SU-DHL-6 (cell line): ENCODE data around the gene C6orf62.
"Not testable (repeated sequence)": the region's sequence is repeated elsewhere in the genome, so short reads cannot be mapped to it uniquely, and the experiment has no call there.

Source experiments
- H2AFZ ChIP-seq: fragments of 200-600 bp; sonication (generic); 2 replicates; pipeline ENCODE4 v1.6.1; 2014; ENCODE audit warnings: low read depth, mild to moderate bottlenecking, moderate library complexity, mixed read lengths, antibody characterized with exemption, low read length; ENCODE audit not compliant: severe bottlenecking
- H3F3A ChIP-seq: fragments of 200-600 bp; shearing (Covaris generic); 2 replicates; pipeline ENCODE4 v1.6.0; 2016; ENCODE audit warnings: antibody characterized with exemption, mild to moderate bottlenecking; ENCODE audit not compliant: insufficient read depth
- H3K27ac ChIP-seq: fragments of 200-600 bp; sonication (generic); 2 replicates; pipeline ENCODE4 v1.5.1; 2016; ENCODE audit warnings: low read depth, mild to moderate bottlenecking, low read length, moderate library complexity, mixed read lengths
- H3K27me3 ChIP-seq: fragments of 200-600 bp; sonication (generic), shearing (Covaris generic); 2 replicates; pipeline ENCODE4 v1.6.0; 2014; ENCODE audit warnings: mild to moderate bottlenecking, low read length
- H3K36me3 ChIP-seq: fragments of 200-600 bp; sonication (generic); 2 replicates; pipeline ENCODE4 v1.6.1; 2014; ENCODE audit warnings: mild to moderate bottlenecking, low read length, mixed read lengths
- H3K4me2 ChIP-seq: fragments of 300-600, 200-600 bp; shearing (Covaris generic), sonication (generic); 2 replicates; pipeline ENCODE4 v1.6.0; 2014; ENCODE audit warnings: low read length, low read depth, mild to moderate bottlenecking; ENCODE audit not compliant: poor library complexity, severe bottlenecking
- H3K4me3 ChIP-seq: fragments of 200-600 bp; sonication (generic); 2 replicates; pipeline ENCODE4 v1.5.1; 2014; ENCODE audit warnings: antibody characterized with exemption, low read length, mild to moderate bottlenecking, mixed read lengths; ENCODE audit not compliant: insufficient read depth, poor library complexity, severe bottlenecking
- H3K79me2 ChIP-seq: fragments of 200-600 bp; sonication (generic); 2 replicates; pipeline ENCODE4 v1.6.1; 2014; ENCODE audit warnings: mild to moderate bottlenecking, low read length, moderate library complexity; ENCODE audit not compliant: insufficient read depth
- H3K9ac ChIP-seq: fragments of 200-600 bp; sonication (generic); 2 replicates; pipeline ENCODE4 v1.7.0; 2014; ENCODE audit warnings: mild to moderate bottlenecking, low read length
- H3K9me2 ChIP-seq: fragments of 200-600 bp; sonication (generic); replicated peaks from 2 replicates; pipeline ENCODE4 v1.6.1; 2014; ENCODE audit warnings: low read length; ENCODE audit not compliant: insufficient read depth
- H3K9me3 ChIP-seq: fragments of 200-600 bp; sonication (generic); 2 replicates; pipeline ENCODE4 v1.6.1; 2014; ENCODE audit warnings: low read length, mixed read lengths; ENCODE audit not compliant: insufficient read depth
- H4K20me1 ChIP-seq: fragments of 200-600 bp; sonication (generic); 2 replicates; pipeline ENCODE4 v1.6.1; 2014; ENCODE audit warnings: low read depth, mild to moderate bottlenecking, antibody characterized with exemption, low read length, moderate library complexity, mixed read lengths
- EZH2phosphoT487 ChIP-seq: fragments of 200-600 bp; sonication (generic), shearing (Covaris generic); conservative IDR thresholded peaks from 2 replicates; pipeline ENCODE4 v1.6.1; 2018; ENCODE audit warnings: mild to moderate bottlenecking, antibody characterized with exemption, low read length, moderate library complexity, mixed read lengths
- TF ChIP-seq, protein P1 (sequence below): fragments of 200-600 bp; sonication (generic); IDR thresholded peaks from one replicate; pipeline ENCODE4 v1.5.1; 2017; ENCODE audit warnings: antibody characterized with exemption, mild to moderate bottlenecking, low read length, moderate library complexity; ENCODE audit not compliant: insufficient read depth, poor library complexity, severe bottlenecking

C6orf62 gene

GRCh38 chr6:24740861-24741260 is 21.9 kb upstream of the C6orf62 start:
- H3K9me2 ChIP-seq = no peaks in the 10 kb centered on the region
- no peaks in the 10 kb centered on the region for H3K27me3 ChIP-seq
- H3K4me2 ChIP-seq = no peak overlapping the region
- no peaks in the 10 kb centered on the region for H4K20me1 ChIP-seq
- no peak overlapping the region for H3K9ac ChIP-seq
- H3K36me3 ChIP-seq = no peaks in the 10 kb centered on the region
- TF ChIP-seq, protein P1, sequence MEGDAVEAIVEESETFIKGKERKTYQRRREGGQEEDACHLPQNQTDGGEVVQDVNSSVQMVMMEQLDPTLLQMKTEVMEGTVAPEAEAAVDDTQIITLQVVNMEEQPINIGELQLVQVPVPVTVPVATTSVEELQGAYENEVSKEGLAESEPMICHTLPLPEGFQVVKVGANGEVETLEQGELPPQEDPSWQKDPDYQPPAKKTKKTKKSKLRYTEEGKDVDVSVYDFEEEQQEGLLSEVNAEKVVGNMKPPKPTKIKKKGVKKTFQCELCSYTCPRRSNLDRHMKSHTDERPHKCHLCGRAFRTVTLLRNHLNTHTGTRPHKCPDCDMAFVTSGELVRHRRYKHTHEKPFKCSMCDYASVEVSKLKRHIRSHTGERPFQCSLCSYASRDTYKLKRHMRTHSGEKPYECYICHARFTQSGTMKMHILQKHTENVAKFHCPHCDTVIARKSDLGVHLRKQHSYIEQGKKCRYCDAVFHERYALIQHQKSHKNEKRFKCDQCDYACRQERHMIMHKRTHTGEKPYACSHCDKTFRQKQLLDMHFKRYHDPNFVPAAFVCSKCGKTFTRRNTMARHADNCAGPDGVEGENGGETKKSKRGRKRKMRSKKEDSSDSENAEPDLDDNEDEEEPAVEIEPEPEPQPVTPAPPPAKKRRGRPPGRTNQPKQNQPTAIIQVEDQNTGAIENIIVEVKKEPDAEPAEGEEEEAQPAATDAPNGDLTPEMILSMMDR = no peak
- no peak for TF ChIP-seq EZH2phosphoT487
- H3K4me3 ChIP-seq = no peak overlapping the region
- H3F3A ChIP-seq = no peaks in the 10 kb centered on the region
- no peak overlapping the region for H2AFZ ChIP-seq
- no peak overlapping the region for H3K27ac ChIP-seq
- no peaks in the 10 kb centered on the region for H3K9me3 ChIP-seq
- H3K79me2 ChIP-seq = no peaks in the 10 kb centered on the region

- no peaks in the 10 kb centered on the region for H3K79me2 ChIP-seq
- no peak overlapping the region for H3K4me2 ChIP-seq
- H3K36me3 ChIP-seq = no peaks in the 10 kb centered on the region
- no peaks in the 10 kb centered on the region for H3K27me3 ChIP-seq
- no peak for TF ChIP-seq EZH2phosphoT487
- TF ChIP-seq, protein P1 = no peak
- H3K4me3 ChIP-seq = no peak overlapping the region
- H3K27ac ChIP-seq = no peak overlapping the region
- no peak overlapping the region for H3K9ac ChIP-seq
- no peaks in the 10 kb centered on the region for H3F3A ChIP-seq
- H4K20me1 ChIP-seq = no peaks in the 10 kb centered on the region
- no peak overlapping the region for H2AFZ ChIP-seq
- H3K9me2 ChIP-seq = no peaks in the 10 kb centered on the region
- H3K9me3 ChIP-seq = no peaks in the 10 kb centered on the region
Observed at GRCh38 chr6:24738741-24739140, 19.8 kb upstream of the C6orf62 start.

DNA sequence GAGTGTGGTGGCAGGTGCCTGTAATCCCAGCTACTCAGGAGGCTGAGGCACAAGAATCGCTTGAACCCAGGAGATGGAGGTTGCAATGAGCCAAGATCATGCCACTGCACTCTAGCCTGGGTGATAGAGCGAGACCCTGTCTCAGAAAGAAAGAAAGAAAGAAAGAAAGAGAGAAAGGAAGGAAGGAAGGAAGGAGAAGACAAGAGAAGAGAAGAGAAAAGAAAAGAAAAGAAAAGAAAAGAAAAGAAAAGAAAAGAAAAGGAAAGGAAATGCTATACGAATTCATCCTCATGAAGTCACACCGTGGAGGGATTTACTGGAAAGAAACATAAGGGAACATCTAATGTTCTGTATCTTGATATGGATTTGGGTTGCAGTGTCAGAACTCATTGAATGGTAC is 15.8 kb upstream of the C6orf62 start:
- H3K36me3 ChIP-seq = peaks cover 13% of the 10 kb centered on the region
- H3K4me3 ChIP-seq, H3K4me2 ChIP-seq, H3K9me2 ChIP-seq, H2AFZ ChIP-seq, H3K27me3 ChIP-seq, H4K20me1 ChIP-seq, H3F3A ChIP-seq, H3K79me2 ChIP-seq, H3K9ac ChIP-seq, H3K27ac ChIP-seq: not testable (repeated sequence)
- peaks cover 26% of the 10 kb centered on the region; the same call in 1 of the 2 replicates for H3K9me3 ChIP-seq

GRCh38 chr6:24734166-24734565 is 15.2 kb upstream of the C6orf62 start:
- Histone ChIP-seq H4K20me1 (no peaks in the 10 kb centered on the region), H3K27ac (no peak overlapping the region), H3K36me3 (peaks cover 13% of the 10 kb centered on the region), H3K4me3 (no peak overlapping the region), H3F3A (no peaks in the 10 kb centered on the region), H3K4me2 (no peak overlapping the region), H2AFZ (no peak overlapping the region), H3K27me3 (no peaks in the 10 kb centered on the region), H3K79me2 (no peaks in the 10 kb centered on the region), H3K9ac (no peak overlapping the region), H3K9me2 (no peaks in the 10 kb centered on the region), H3K9me3 (peaks cover 31% of the 10 kb centered on the region; the same call in 1 of the 2 replicates)
- TF ChIP-seq, protein P1 = no peak
- no peak for TF ChIP-seq EZH2phosphoT487

DNA sequence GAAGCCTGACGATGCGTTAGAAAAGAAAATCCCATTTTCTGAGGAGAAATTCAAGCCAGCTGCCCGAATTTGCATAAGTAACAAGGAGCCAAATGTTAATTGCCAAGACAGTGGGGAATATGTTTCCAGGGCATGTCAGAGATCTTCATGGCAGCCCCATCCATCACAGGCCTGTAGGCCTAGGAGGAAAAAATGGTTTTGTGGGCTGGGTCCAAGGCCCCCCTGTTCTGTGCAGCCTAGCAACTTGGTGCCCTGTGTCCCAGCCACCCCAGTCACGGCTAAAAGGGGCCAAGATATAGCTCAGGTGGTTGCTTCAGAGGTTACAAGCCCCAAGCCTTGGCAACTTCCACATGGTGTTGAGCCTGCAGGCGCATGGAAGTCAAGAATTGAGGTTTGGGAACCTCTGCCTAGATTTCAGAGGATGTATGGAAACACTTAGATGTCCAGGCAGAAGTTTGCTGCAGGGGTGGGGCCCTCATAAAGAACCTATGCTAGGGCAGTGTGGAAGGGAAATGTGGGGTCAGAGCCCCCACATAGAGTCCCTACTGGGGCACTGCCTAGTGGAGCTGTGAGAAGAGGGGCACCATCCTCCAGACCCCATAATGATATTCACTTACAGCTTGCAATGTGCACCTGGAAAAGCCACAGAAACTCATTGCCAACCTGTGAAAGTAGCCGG is 12.6 kb upstream of the C6orf62 start:
- H3K27me3 ChIP-seq, H3K27ac ChIP-seq, H2AFZ ChIP-seq, H3K79me2 ChIP-seq, H3K4me3 ChIP-seq, H3K4me2 ChIP-seq, H4K20me1 ChIP-seq, H3K9me2 ChIP-seq, H3K9ac ChIP-seq, H3F3A ChIP-seq: not testable (repeated sequence)
- Histone ChIP-seq H3K36me3 (peaks cover 13% of the 10 kb centered on the region), H3K9me3 (peaks cover 31% of the 10 kb centered on the region; the same call in 1 of the 2 replicates)

GRCh38 chr6:24730653-24731052 is 11.7 kb upstream of the C6orf62 start:
- peaks cover 31% of the 10 kb centered on the region; the same call in 1 of the 2 replicates for H3K9me3 ChIP-seq
- not testable (repeated sequence) for H3K79me2 ChIP-seq, H3K27me3 ChIP-seq, H3K4me2 ChIP-seq, H3K9me2 ChIP-seq, H2AFZ ChIP-seq, H3K9ac ChIP-seq, H3K27ac ChIP-seq, H4K20me1 ChIP-seq, H3F3A ChIP-seq, H3K4me3 ChIP-seq
- peaks cover 13% of the 10 kb centered on the region for H3K36me3 ChIP-seq
